ENCODE results near the gene DKK2.
"Not testable (repeated sequence)": the region's sequence is repeated elsewhere in the genome, so short reads cannot be mapped to it uniquely, and the experiment has no call there.

The DKK2 gene

GRCh38 chr4:107011312-107011711, 24.8 kb downstream of the DKK2 start:
- DNase-seq, result no peak

DNA sequence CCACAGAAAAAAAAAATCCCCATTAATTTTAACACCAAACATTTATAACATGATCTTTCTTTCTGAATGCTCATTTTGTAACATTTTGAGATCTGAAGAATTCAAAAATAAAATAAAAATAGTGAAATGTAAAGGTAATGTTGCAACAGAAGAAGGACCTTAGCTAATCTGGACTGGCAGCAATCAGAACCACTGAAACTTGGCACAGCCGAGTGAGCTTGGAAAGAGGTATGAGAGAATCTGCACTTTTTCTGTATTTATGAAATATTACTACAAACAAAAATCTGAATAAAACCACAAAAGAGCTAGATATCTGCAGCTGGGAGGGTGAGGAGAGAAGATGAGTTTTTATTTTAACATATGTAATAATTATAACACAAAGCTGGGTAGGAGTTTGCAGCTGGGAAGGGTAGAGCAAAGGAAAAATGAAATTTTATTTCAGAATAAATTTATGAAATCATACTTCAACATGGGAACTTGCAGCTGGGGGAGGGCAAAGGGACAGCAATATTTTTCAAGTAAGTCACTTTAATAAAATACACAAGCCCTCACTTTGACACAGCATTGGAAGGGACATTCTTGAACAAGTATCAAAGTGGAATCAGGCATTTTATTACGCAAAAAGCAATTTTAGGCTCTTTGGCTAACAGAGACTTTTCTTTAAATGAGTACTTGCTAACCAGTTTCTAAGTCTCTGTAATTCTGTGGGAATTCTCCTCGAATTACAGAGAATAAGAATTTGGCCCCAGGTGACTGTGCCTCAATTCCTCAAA, 26.7 kb downstream of the DKK2 start:
- no peak for DNase-seq

- DNase-seq, result no peak
These were observed 28.0 kb downstream of the DKK2 start for GRCh38 chr4:107008115-107008514.

DNA sequence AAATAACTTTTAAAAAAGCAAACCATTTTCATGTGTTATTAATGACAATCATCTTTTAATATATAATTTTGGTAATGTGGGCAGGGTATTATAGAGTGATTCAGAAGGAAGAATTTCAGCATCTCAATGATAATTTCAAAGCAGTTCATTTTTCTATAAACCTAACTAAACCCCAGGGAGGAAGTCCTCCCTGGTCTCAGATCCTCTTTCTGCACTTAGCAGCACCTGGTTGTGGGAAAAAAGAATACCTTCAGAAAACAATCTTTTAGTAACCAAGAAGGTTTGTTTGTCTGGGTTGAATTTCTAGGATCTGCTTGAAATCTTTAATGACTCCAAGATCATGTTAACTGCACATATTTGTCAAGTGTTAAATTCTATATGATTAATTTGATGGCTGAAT, 29.9 kb downstream of the DKK2 start:
- no peak for DNase-seq

GRCh38 chr4:106996490-106996889, 39.6 kb downstream of the DKK2 start:
- DNase-seq, result no peak

GRCh38 chr4:106993827-106994226, 42.3 kb downstream of the DKK2 start:
- no peak for DNase-seq

DNA sequence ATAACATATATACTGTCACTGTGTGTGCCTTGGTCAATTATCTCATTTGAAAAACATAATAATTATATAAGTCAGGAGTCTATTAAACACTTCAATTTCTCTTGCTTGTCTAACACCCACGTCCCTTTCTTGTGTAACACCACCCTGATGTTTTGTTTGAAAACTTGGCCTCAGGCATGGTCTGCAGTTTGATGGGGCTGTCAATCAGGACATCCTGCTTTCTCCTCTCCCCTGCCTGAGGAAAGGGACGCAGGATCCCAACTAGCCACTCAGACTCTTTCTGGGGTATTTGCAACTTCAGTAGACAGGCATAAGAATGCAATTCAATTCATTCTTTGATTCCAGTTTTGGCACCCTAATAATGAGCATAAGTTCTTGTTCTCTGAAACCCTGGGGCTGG, 48.8 kb downstream of the DKK2 start:
- DNase-seq, result no peak

- no peak for DNase-seq
These were observed 49.6 kb downstream of the DKK2 start for GRCh38 chr4:106986486-106986885.

GRCh38 chr4:106985830-106986229, 50.3 kb downstream of the DKK2 start:
- no peak for DNase-seq

GRCh38 chr4:106982711-106983211, 53.4 kb downstream of the DKK2 start:
- no peak for DNase-seq

- no peak for DNase-seq
These were observed 54.7 kb downstream of the DKK2 start for GRCh38 chr4:106981431-106981830.

DNA sequence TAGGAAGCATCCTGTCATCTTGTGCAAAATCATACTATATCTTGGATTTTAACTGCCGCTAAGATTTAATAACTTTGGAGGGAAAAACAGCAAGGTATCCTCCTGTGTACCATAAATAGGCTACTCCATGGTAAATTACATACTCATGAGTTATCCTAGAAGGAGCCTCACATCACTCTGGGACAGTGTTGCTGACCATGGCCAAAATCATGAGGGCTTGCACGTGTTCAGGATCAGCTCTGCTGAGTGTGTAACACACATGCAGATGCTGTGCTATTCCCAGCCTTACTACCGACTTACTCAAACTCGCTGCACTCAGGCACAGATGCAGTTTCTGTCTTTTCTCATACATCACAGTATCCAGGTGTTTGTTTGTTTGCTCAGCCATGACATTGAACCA, 56.6 kb downstream of the DKK2 start:
- DNase-seq, result no peak

DNA sequence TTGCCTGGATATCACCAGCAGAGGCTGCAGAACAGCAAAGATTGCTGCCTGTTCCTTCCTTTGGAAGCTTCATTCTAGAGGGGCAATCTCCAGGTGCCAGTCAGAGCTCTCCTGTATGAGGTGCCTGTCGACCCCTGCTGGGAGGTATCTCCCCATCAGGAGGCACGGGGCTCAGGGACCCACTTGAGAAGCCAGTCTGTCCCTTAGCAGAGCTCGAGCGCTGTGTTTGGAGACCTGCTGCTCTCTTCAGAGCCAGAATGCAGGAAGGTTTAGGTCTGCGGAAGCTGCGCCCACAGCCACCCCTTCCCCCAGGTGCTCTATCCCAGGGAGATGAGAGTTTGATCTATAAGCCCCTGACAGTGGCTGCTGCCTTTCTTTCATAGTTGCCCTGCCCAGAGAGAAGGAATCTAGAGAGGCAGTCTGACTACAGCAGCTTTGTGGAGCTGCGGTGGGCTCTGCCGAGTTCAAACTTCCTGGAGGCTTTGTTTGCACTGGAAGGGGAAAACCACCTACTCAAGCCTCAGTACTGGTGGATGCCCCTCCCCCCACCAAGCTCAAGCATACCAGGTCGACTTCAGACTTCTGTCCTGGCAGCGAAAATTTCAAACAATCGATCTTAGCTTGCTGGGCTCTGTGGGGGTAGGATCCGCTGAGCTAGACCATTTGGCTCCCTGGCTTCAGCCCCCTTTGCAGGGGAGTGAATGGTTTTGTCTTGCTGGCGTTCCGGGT, 57.9 kb downstream of the DKK2 start:
- no peak for DNase-seq

- DNase-seq, result no peak
These were observed 64.5 kb downstream of the DKK2 start for GRCh38 chr4:106971636-106972035.

- DNase-seq, result no peak
These were observed 68.2 kb downstream of the DKK2 start for GRCh38 chr4:106967892-106968291.

DNA sequence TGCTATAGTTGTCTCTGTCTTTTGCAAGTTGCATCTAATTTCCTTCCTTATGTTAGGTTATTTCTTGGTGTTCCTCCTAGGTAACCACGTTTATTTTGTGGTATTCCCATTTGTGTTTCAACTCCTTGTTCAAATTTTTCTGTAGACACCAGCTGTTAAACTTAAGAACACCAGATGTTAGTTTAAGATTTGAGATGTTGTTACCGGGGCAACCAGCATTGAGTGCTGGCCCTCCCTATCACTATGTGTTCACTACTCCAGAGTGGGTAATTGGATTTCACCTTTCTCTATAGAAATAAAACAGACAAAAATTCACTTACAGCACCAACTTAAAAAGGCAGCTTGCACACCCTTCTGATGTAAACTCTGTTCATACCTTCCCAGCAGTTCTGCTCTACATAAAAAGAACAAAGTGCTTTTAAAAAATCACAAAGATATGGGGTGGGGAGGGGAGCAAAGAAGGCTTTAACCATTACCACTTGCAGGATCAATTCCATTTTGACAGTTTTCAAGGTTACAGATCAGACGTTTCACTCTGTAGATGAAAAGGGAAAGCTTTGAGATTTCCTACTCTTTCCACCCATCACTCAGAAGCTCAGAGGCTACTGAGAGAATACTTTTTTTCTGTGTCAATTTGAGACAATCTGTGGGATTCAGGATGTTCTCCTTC, 82.9 kb downstream of the DKK2 start:
- DNase-seq, result no peak

DNA sequence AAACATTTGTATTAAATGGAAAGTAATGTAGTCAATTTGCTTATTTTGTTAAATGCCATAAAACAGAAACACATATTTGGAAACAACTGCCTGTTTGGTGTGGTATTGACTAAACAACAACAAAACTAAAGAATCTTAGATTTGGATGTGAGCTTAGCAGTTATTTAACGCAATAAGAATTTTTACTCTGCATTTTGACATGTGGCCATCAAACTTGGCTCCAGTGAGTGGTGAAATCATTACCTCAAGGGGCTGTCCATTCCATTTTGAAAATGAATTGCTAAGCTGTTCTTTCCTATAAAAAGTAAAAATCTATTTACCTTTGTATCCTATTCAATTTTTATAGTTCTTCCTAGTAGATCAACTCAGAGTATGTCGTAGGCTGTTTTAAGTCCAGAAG, 84.2 kb downstream of the DKK2 start:
- DNase-seq, result no peak

GRCh38 chr4:106941841-106942240, 94.3 kb downstream of the DKK2 start:
- no peak for DNase-seq

DNA sequence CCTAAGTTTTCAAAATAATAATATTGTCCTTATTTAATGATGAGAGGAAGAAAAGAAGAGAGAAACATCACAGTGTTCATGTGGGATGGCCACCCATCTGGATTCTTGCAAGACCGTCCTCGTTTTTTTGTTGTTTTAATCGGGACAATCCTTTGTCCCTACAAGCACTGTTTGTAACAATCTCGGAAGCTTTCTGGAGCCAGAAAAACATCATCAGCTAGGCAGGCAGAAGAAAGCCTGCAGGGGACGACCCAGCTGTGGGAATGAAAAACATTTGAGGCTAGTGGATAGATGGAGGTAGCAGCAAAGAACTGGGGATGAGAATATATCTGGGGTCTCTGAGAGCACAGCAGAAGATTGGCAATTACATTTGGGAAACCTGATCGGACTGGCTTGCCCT, 105.6 kb downstream of the DKK2 start:
- no peak for DNase-seq

- no peak for DNase-seq
These were observed 106.9 kb downstream of the DKK2 start for GRCh38 chr4:106929248-106929647.

DNA sequence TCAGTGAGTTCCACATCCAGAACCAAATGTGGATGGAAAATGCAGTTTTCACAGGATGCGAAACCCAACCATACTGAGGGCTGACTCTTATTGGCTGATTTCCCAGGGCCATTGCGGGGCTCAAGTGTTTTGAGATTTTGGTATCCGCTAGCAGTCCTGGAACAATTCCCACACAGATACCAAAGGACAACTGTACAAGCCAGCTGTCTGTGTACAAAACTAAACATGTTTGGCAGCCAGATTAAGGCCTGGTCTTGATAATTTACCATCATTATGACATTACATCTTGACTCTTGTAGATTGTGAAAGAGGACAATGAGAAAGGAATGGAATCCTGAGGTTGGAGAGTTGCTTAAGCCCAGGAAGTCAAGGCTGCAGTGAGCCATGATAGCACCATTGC, 121.9 kb downstream of the DKK2 start:
- DNase-seq, result no peak

- no peak for DNase-seq
These were observed 126.5 kb downstream of the DKK2 start for GRCh38 chr4:106909486-106910188.

- not testable (repeated sequence) for DNase-seq
These were observed 128.1 kb downstream of the DKK2 start for GRCh38 chr4:106908049-106908448.
